COLO829 (cell line): ENCODE results near the gene TMC1.

Source experiments
- DNase-seq: peaks from one replicate; pipeline ENCODE4 v3.0.0; 2012; ENCODE audit warnings: low spot score

TMC1 gene

GRCh38 chr9:72614067-72614466 lies 92.7 kb downstream of the TMC1 start:
- DNase-seq, result no peak

GRCh38 chr9:72615931-72616330 lies 94.5 kb downstream of the TMC1 start:
- DNase-seq, result no peak

- DNase-seq, result no peak
Measured at GRCh38 chr9:72618811-72619210, 97.4 kb downstream of the TMC1 start.

- peak; percentile 92 for DNase-seq
Measured at GRCh38 chr9:72622186-72622585, 100.8 kb downstream of the TMC1 start.

- peak; percentile 18 for DNase-seq
Measured at GRCh38 chr9:72623156-72623555, 101.7 kb downstream of the TMC1 start.

- DNase-seq, result no peak
Measured at GRCh38 chr9:72627147-72627546, 105.7 kb downstream of the TMC1 start.

GRCh38 chr9:72627956-72628540 lies 106.6 kb downstream of the TMC1 start:
- no peak for DNase-seq

DNA sequence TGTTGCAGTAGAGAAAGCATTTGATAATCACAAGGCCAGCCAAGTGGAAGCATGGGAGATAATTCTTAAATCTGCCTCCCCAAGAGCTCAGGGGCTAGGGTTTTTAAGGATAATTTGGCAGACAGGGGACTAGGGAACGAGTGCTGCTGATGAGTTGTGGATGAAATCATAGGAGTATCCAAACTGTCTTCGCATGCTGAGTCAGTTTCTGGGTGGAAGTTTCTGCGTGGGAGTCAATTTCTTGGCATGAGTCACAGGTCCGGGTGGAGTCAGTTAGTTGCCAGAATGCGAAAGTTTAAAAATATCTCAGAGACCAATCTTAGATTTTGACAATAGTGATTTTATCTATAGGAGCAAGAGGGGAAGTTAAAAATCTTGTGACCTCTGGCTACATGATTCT lies 112.6 kb downstream of the TMC1 start:
- DNase-seq, result peak; percentile 84

GRCh38 chr9:72635197-72635596 lies 113.8 kb downstream of the TMC1 start:
- DNase-seq, result no peak

GRCh38 chr9:72636621-72637020 lies 115.2 kb downstream of the TMC1 start:
- no peak for DNase-seq

DNA sequence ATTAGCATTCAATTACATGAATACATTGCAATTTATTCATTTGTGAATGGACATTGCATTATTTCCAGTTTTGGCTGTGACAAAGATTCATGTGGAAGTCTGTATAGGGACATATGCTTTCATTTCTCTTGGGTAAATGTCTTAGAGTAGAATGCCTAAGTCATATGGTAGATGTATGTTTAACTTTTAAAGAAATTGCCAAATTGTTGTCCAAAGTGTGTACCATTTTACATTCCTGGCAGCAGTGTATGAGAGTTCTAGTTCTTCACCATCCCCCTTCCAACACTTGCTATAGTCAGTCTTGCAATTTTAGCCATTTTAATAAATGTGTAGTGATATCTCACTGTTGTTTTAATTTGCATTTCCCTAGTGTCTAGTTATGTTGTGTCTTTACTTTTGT lies 122.2 kb downstream of the TMC1 start:
- DNase-seq, result no peak

- DNase-seq, result no peak
Measured at GRCh38 chr9:72646061-72646460, 124.7 kb downstream of the TMC1 start.

- no peak for DNase-seq
Measured at GRCh38 chr9:72648324-72649126, 127.1 kb downstream of the TMC1 start.

DNA sequence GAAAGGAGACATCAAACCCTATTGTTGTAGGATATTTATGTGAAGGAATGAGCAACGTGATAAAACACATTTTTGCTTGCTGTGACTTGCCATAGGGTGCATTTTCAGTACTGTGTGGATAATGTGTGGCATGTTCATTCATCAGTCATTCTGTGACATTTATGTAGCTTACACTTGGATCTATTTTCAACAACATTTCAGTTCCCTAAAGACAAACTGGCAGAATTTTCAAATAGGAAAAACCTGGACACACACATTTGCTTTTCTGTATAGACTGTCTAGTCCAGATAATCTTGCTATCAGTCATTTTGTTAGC lies 127.7 kb downstream of the TMC1 start:
- no peak for DNase-seq

GRCh38 chr9:72650206-72650605 lies 128.8 kb downstream of the TMC1 start:
- peak; percentile 17 for DNase-seq

- no peak for DNase-seq
Measured at GRCh38 chr9:72656021-72656420, 134.6 kb downstream of the TMC1 start.

DNA sequence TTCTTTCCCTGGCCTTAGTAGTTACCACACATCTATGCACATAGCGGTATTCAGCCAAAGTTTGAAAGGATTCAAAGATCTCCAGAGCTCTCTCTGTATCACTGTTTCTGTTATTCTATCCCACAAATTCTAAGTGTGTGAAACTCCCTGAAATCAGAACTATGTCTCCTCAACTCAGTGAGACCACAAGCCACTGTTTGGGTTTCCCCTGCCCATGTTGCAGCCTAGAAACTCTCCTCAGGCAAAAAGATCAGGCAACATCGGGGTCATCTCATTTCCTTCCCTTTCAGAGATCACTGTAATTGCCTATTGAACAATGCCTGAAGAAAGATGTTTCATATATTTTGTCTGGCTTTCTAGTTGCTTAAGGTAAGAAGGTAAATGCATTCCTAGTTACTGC lies 135.6 kb downstream of the TMC1 start:
- DNase-seq, result no peak

- DNase-seq, result no peak
Measured at GRCh38 chr9:72658703-72659102, 137.3 kb downstream of the TMC1 start.

DNA sequence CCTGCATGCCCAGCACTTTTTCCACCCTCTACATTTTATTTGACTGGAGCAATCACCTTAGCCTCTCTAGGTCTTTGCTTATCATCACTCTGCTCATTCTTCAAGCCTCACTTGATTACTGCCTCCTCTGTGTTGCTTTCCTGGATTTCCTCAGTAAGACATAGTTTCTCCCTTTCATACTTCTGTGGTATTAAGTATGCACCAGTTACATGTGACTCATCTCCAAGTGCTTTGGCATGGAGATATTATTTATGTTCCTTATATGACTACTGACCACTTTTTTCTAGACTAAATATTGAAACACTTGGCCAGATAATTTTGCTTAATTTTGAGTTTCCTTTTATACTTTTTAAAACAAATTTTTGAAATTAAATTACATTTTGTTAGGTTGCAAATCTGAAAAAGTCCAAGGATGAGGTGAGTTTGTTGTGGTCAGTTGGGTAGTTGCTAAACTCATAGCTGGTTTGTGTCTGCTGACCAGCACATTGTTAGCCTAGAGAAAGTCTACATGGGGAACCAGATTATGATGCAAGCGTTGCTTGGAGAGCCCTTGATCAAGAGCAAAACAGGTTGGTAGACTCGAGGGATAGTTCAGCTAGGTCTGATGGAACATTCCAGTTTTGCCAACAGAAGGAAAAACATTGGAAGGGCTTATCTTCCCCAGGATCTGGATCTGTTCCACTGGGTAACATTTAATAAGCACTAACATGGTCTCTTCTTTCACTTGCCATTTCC lies 140.2 kb downstream of the TMC1 start:
- DNase-seq, result peak; percentile 35

DNA sequence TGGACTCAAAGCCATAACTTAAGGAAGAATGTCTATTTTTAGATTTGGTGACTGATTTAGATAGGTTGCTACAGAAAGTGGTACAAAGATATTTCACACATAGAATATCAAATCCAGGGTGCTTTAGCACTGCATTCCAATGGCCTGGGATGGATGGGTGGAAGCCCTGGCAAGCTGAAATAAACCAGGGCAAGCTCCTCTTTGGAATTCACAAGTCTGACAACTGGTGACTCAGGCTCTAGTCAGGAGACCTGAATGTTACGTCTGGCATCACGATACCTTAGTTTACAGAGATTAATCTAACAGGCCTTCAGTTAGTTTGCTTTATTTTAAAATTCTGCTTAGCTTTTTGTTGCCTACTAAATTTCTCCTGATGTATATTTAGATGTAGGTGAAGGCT lies 144.0 kb downstream of the TMC1 start:
- no peak for DNase-seq

- no peak for DNase-seq
Measured at GRCh38 chr9:72667181-72667580, 145.8 kb downstream of the TMC1 start.

DNA sequence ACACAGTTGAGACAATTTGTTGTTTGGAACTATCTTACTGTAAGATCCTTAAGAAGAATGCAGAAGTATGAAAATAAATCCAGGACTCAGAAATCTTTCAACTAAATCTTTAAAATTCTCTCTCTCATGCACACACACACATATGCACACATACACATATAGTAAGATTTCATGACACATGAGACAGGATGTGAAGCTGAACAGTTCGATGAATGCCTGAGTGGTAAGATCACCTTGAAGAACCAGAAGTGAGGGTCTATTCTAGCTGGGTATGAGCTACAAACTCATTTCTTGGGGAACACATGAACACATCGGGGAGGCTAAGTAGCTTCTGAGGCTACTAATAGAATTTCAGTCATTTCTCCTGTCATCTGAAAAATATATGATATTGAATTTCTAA lies 153.6 kb downstream of the TMC1 start:
- DNase-seq, result no peak

DNA sequence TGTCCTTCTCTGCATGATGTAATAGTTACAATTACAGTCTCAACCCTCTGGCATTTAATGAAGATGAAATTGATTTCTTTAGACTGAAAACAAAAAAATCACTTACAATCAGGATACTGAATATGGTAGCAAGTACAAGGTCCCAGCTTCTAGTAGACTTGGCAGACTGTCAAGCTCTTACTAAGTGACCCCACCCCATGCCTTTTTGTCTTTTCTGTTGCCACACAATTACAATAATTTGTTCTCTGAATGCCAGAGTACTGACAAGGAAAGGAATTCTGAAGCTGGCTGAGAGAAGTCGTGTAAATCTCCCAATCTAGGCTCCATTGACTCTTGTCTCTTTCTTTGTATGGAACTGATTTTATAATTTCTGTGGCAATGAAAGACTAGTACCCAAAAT lies 154.2 kb downstream of the TMC1 start:
- no peak for DNase-seq
